ENCODE results near the gene MYOG.

- TF ChIP-seq, protein P1, sequence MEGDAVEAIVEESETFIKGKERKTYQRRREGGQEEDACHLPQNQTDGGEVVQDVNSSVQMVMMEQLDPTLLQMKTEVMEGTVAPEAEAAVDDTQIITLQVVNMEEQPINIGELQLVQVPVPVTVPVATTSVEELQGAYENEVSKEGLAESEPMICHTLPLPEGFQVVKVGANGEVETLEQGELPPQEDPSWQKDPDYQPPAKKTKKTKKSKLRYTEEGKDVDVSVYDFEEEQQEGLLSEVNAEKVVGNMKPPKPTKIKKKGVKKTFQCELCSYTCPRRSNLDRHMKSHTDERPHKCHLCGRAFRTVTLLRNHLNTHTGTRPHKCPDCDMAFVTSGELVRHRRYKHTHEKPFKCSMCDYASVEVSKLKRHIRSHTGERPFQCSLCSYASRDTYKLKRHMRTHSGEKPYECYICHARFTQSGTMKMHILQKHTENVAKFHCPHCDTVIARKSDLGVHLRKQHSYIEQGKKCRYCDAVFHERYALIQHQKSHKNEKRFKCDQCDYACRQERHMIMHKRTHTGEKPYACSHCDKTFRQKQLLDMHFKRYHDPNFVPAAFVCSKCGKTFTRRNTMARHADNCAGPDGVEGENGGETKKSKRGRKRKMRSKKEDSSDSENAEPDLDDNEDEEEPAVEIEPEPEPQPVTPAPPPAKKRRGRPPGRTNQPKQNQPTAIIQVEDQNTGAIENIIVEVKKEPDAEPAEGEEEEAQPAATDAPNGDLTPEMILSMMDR (conservative IDR thresholded peaks at IDR 0.05 in 1 of 2, IDR thresholded peaks at IDR 0.05 in 1 of 2; ENCODE audit: low read depth in 1 of 2, low read length in 2 of 2), result no peak
- no peak for TF ChIP-seq EZH2 (IDR thresholded peaks at IDR 0.05; ENCODE audit: low read length, missing control alignments)
Measured at GRCh38 chr1:203080456-203080855, 5.4 kb downstream of the MYOG start.
